Measurements from ENCODE around the gene CORT. TPM values are rescaled to one million over a fixed set of nuclear protein-coding genes. Genes with fewer than 3 reads are reported as not detected.
A peak's percentile ranks its signal among the peaks of the same experiment; 100 is the strongest.

Gene CORT
- total and polyA plus RNA-seq, 2 of the 4 experiments (the other 2 are of a cell fraction) = 0.10 TPM; not detected in 1

- Histone ChIP-seq H4K91ac (ENCODE audit: insufficient read depth, low read depth, low read length) (no peak overlapping the region), H3K18ac (ENCODE audit: low read depth, low read length) (no peak overlapping the region), H4K20me1 (ENCODE audit: insufficient read depth, low read length) (no peaks in the 10 kb centered on the region), H2BK5ac (ENCODE audit: low read depth, low read length, poor library complexity, severe bottlenecking) (no peak overlapping the region), H2AK9ac (replicated peaks; ENCODE audit: low read depth, low read length, poor library complexity) (no peak overlapping the region), H3K27me3 (ENCODE audit: control insufficient read depth, insufficient read depth, low read length) (no peaks in the 10 kb centered on the region), H3K36me3 (ENCODE audit: control insufficient read depth, insufficient read depth, low read length) (peaks cover 18% of the 10 kb centered on the region), H3K9me3 (ENCODE audit: control insufficient read depth, insufficient read depth, low read length) (no peaks in the 10 kb centered on the region), H3K4me2 (ENCODE audit: low read depth, low read length) (no peak overlapping the region), H3K14ac (replicated peaks; ENCODE audit: low read depth, low read length) (no peak overlapping the region), H4K8ac (ENCODE audit: low read depth in 2 of 2, low read length in 2 of 2) (no peak overlapping the region), H2AFZ (replicated peaks; ENCODE audit: low read length, poor library complexity) (no peak overlapping the region), H3K9me1 (ENCODE audit: insufficient read depth, low read length) (no peaks in the 10 kb centered on the region; the same call in 1 of the 2 replicates), H3K27ac (ENCODE audit: insufficient read depth, low read length) (no peak overlapping the region), H4K5ac (ENCODE audit: low read depth, low read length) (no peak overlapping the region), H2AK5ac (ENCODE audit: low read depth, low read length) (0 out of 2 replicates have a peak overlapping the region, but pooled peaks have one; percentile 29), H3K56ac (ENCODE audit: extremely low read depth, insufficient read depth, low read length) (no peak overlapping the region), H3K23ac (ENCODE audit: low read depth, low read length) (no peak overlapping the region), H3K4me1 (ENCODE audit: control insufficient read depth, insufficient read depth, low read length) (peaks cover 2% of the 10 kb centered on the region; the same call in 1 of the 2 replicates), H3K79me1 (ENCODE audit: low read depth in 1 of 2, low read length in 2 of 2) (no peaks in the 10 kb centered on the region; a peak in 1 of 4 replicates), H2BK20ac (ENCODE audit: low read depth, low read length) (no peak overlapping the region), H2BK120ac (ENCODE audit: low read depth, low read length) (no peak overlapping the region), H3K4me3 (ENCODE audit: insufficient read depth, low read depth, low read length) (no peak overlapping the region), H2BK15ac (ENCODE audit: low read depth, low read length) (no peak overlapping the region), H3K9ac (ENCODE audit: low read depth, low read length) (no peak overlapping the region), H3K4ac (ENCODE audit: low read depth, low read length) (no peak overlapping the region)
- TF ChIP-seq MXI1 (IDR thresholded peaks at IDR 0.05; ENCODE audit: borderline replicate concordance, low read depth, low read length) (no peak), MAZ (IDR thresholded peaks at IDR 0.05; ENCODE audit: borderline replicate concordance, low read depth, low read length) (no peak), USF2 (IDR thresholded peaks at IDR 0.05; ENCODE audit: low read depth, low read length) (no peak), RCOR1 (IDR thresholded peaks at IDR 0.05; ENCODE audit: insufficient replicate concordance, low read length) (no peak), POLR2A (IDR thresholded peaks at IDR 0.05; ENCODE audit: low read depth, low read length) (no peak), FOS (IDR thresholded peaks at IDR 0.05; ENCODE audit: low read depth, low read length) (no peak), NFE2L2 (IDR thresholded peaks at IDR 0.05; ENCODE audit: low read depth, low read length) (no peak), ELK1 (IDR thresholded peaks at IDR 0.05; ENCODE audit: borderline replicate concordance, low read depth, low read length) (no peak), CEBPB (IDR thresholded peaks at IDR 0.05; ENCODE audit: low read depth, low read length) (no peak), CHD1 (IDR thresholded peaks at IDR 0.05; ENCODE audit: low read depth, low read length) (no peak), RFX5 (IDR thresholded peaks at IDR 0.05; ENCODE audit: low read depth, low read length) (no peak), RAD21 (IDR thresholded peaks at IDR 0.05; ENCODE audit: low read length) (no peak), CTCF (conservative IDR thresholded peaks at IDR 0.05; ENCODE audit: low read depth, low read length) (no peak), SMC3 (IDR thresholded peaks at IDR 0.05; ENCODE audit: low read depth, low read length) (no peak), MAFK (IDR thresholded peaks at IDR 0.05; ENCODE audit: low read depth, low read length) (no peak), BHLHE40 (IDR thresholded peaks at IDR 0.05; ENCODE audit: low read depth, low read length) (no peak)
- in situ Hi-C loops (cut with MboI; ENCODE audit: low sequenced_read_pairs) = no loop called here
- CTCF ChIA-PET = no interaction called here
- POLR2A ChIA-PET (ENCODE audit: unreplicated experiment) = no interaction called here
- TSS peak; percentile 33 for BruUV-seq (replicated peaks)
- ATAC-seq (ENCODE audit: low read depth) (no peak), DNase-seq (no peak)
- intact Hi-C loops (cut with micrococcal nuclease) = no loop called here
- dilution Hi-C loops (cut with HindIII; ENCODE audit: low sequenced_read_pairs, unreplicated experiment) = no loop called here
- 97% methylated on average over 7 of the region's 9 CpGs; no CpG with 5 or more reads in 1 of the 2 experiments for whole genome bisulfite sequencing, 2 experiments (ENCODE audit: extremely low coverage in 2 of 2, insufficient read length in 1 of 2)
Measured at GRCh38 chr1:10457875-10458274, 8.0 kb downstream of the CORT start.
